NCI-H2081 treated with DMSO at 0.1 percent for 48 hours (cell line): Measurements from ENCODE around the gene ABCD3.
"Not testable (repeated sequence)": the region's sequence is repeated elsewhere in the genome, so short reads cannot be mapped to it uniquely, and the experiment has no call there.

Experiments used
- DNase-seq: peaks from one replicate; lab custom pipeline; 2025; lab: John Stamatoyannopoulos, UW

ABCD3 gene

GRCh38 chr1:94413311-94413710 is 4.9 kb upstream of the ABCD3 start:
- DNase-seq: no peak

- no peak for DNase-seq
Measured at GRCh38 chr1:94416901-94417727, 1.1 kb upstream of the ABCD3 start.

GRCh38 chr1:94417728-94417977 is 536 bp upstream of the ABCD3 start:
- no peak for DNase-seq

GRCh38 chr1:94418664-94419655 is 771 bp downstream of the ABCD3 start:
- DNase-seq: no peak

DNA sequence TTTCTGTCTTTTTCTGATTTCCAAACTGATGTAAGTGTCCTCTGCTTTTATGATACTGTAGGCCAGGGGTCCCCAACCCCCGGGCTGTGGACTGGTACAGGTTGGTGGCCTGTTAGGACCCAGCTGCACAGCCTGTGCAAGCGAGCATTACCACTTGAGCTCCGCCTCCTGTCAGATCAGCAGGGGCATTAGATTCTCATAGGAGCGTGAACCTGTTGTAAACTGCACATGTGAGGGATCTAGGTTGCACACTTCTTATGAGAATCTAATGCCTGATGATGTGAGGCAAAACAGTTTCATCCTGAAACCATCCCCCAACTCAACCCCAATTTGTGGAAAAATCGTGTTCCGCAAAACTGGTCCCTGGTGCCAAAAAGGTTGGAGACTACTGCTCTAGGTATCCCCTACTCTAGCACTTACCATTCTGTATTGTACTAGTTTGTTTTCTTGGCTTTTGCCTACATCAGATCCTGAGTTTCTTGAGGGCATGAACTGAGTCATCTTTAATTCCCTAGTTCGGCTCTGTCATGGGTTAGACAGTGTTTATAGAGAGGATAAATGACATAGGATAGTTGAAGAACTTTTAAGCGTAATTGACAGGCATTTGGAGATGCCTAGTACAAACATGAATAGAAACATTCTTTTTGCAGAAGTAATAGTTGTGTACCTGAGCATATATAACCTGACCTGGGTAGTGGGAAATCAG is 4.1 kb downstream of the ABCD3 start:
- DNase-seq: no peak

- no peak for DNase-seq
Measured at GRCh38 chr1:94425821-94426484, 7.8 kb downstream of the ABCD3 start.

- not testable (repeated sequence) for DNase-seq
Measured at GRCh38 chr1:94426485-94426870, 8.3 kb downstream of the ABCD3 start.

GRCh38 chr1:94428441-94428840 is 10.3 kb downstream of the ABCD3 start:
- no peak for DNase-seq

DNA sequence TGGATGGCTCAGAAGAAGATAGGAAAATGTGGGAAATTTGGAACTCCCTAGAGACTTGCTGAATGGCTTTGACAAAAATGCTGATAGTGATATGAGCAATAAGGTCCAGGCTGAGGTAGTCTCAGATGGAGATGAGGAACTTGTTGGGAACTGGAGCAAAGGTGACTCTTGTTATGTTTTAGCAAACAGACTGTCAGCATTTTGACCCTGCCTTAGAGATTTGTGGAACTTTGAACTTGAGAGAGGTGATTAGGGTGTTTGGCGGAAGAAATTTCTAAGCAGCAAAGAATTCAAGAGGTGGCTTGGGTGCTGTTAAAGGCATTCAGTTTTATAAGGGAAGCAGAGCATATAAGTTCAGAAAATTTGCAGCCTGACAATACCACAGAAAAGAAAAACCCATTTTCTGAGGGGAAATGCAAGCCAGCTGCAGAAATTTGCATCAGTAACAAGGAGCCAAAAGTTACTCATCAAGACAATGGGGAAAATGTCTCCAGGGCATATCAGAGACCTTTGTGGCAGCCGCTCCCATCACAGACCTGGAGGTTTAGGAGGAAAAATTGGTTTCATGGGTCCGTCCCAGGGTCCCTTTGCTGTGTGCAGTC is 10.8 kb downstream of the ABCD3 start:
- not testable (repeated sequence) for DNase-seq

DNA sequence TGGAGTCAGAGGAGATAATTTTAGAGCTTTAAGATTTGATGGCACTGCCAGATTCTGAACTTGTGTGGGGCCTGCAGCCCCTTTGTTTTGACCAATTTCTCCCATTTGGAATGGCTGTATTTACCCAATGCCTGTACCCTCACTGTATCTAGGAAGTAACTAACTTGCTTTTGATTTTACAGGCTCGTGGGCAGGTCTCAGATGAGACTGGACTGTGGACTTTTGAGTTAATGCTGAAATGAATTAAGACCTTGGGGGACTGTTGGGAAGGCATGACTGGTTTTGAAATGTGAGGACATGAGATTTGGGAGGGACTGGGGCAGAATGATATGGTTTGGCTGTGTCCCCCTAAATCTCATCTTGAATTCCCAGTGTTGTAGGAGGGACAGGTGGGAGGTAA is 11.9 kb downstream of the ABCD3 start:
- DNase-seq: not testable (repeated sequence)

DNA sequence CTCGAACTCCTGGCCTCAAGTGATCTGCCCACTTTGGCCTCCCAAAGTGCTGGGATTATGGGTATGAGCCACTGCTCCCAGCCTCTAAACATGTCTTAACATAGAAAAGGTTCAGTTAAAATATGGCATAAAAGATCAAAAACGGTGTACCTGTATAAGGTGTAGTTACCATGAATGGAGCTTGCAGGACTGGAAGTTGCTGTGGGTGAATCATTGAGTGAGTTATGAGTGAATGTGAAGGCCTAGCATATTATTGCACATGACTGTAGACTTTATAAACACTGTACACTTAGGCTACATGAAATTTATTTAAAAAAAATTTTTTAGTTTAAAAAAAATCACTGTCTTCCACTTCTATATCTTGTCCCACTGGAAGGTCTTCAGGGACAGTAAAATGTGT is 15.7 kb downstream of the ABCD3 start:
- no peak for DNase-seq

GRCh38 chr1:94434365-94435045 is 16.3 kb downstream of the ABCD3 start:
- DNase-seq: no peak

GRCh38 chr1:94438692-94439276 is 20.6 kb downstream of the ABCD3 start:
- no peak for DNase-seq

DNA sequence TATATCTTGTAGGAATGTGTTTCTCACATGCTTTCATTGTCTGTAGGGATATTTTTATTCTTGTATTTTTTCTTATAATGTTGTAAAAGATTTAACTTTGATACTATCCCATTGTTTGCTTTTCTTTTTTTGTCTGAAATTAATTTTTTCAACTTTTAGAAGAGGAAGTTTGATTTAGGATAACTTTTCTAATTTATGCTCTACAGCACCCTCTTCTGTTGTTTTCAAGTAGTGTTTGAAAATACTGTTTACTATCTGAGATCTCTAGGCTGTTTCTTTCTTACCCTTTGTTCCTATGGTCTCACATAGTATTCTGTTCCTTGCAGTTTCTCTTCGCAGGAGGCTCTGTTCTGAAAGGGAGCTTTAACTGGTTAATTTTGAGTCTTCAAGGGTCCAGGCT is 21.9 kb downstream of the ABCD3 start:
- no peak for DNase-seq

- not testable (repeated sequence) for DNase-seq
Measured at GRCh38 chr1:94443067-94443466, 24.9 kb downstream of the ABCD3 start.

DNA sequence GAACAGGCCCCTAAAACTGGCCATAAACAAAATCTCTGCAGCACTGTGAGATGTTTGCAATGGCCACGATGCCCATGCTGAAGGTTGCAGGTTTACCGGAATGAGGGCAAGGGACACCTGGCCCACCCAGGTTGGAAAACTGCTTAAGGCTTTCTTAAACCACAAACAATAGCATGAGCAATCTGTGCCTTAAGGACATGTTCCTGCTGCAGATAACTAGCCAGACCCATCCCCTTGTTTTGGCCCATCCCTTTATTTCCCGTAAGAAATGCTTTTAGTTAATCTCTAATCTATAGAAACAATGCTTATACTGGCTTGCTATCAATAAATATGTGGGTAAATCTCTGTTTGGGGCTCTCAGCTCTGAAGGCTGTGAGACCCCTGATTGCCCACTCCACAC is 26.6 kb downstream of the ABCD3 start:
- DNase-seq: not testable (repeated sequence)

DNA sequence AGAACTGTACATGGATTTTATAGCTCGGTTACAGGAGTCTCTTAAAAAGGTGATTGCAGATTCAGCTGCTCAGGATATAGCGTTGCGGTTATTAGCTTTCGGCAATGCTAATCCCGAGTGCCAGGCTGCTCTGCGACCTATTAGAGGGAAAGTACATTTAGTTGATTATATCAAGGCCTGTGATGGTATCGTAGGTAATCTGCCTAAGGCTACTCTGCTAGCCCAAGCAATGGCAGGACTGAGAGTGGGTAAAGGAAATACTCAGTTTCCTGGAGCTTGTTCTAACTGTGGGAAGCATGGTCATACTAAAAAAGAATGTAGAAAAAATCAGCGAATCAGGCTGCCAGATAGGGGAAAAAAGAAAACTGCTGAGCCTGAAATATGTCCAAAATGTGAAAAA is 27.5 kb downstream of the ABCD3 start:
- not testable (repeated sequence) for DNase-seq

GRCh38 chr1:94446177-94446576 is 28.0 kb downstream of the ABCD3 start:
- DNase-seq: not testable (repeated sequence)

- DNase-seq: not testable (repeated sequence)
Measured at GRCh38 chr1:94448741-94449140, 30.6 kb downstream of the ABCD3 start.

DNA sequence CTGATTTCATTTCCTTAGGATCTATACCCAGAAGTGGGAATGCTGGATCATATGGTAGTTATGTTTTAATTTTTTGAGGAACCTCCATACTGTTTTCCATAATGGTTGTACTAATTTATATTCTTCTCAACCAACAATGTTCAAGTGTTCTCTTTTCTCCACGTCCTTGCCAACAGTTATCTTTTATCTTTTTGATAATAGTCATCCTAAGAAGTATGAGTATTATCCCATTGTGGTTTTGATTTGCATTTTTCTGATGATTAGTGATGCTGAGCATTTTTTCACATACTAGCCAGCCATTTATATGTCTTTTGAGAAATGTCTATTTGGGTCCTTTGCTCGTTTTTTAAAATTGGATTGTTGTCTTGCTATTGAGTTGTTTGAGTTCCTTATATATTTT is 38.5 kb downstream of the ABCD3 start:
- DNase-seq: no peak

- DNase-seq: no peak
Measured at GRCh38 chr1:94462606-94463005, 44.4 kb downstream of the ABCD3 start.
